Activated CD4-positive, alpha-beta T cell treated with anti-CD3 and anti-CD28 coated beads for 48 hours (primary cell): ENCODE results near the gene MAGEB5.
"Not testable (repeated sequence)": the region's sequence is repeated elsewhere in the genome, so short reads cannot be mapped to it uniquely, and the experiment has no call there.

ENCODE experiments used
- DNase-seq: peaks from one replicate; pipeline ENCODE4 v3.0.0-alpha.2; 2020

Gene MAGEB5, protein sequence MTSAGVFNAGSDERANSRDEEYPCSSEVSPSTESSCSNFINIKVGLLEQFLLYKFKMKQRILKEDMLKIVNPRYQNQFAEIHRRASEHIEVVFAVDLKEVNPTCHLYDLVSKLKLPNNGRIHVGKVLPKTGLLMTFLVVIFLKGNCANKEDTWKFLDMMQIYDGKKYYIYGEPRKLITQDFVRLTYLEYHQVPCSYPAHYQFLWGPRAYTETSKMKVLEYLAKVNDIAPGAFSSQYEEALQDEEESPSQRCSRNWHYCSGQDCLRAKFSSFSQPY

DNA sequence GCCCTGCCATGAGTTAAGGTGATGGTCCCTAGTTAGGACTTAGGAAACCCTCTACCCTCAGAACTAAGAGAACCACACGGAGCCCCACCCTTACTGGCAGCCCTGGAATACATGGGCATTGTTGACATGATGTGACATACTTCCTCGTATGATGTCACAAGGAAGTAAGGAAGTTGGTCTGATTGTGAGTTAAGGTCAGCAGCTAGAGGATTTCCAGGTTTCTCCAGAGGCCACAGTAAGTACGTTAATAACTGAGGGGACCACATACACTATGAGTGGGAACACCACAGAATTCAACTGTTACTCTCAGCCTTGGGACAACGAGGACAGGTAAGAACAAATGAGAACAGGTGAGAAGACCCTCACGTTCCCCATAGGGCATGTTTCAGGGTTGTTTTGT, at the start of gene MAGEB5:
Gene MAGEB5, plus strand, starts transcription at position 301 of the 400 bp plus-strand sequence. CDS start 1,133 bp downstream, outside the sequence.
- DNase-seq = no peak

DNA sequence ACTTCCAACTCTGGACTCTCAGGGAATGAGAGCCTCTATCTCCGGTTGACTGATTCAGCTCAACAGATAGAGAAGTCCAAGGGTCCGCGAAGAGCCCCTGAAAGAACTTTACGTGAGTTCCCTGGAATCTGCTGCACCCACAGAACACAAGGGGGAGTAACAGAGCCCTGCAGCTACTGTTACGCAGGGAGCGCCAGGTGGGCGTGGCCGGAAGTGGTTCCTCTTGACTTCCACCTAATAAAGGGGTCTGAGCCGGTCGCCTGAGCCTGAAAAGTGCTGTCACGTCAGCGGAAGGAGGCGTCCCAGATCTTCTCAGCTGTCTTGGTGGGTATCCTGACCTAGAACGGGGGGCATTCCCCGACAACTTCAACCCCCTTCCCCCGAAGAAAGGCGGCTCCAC, 23.8 kb upstream of the MAGEB5 start, which contains the start of gene MAGEB6:
Gene MAGEB6, plus strand, starts transcription at position 237 of the 400 bp plus-strand sequence. CDS start 1,407 bp downstream, outside the sequence.
- DNase-seq = no peak

DNA sequence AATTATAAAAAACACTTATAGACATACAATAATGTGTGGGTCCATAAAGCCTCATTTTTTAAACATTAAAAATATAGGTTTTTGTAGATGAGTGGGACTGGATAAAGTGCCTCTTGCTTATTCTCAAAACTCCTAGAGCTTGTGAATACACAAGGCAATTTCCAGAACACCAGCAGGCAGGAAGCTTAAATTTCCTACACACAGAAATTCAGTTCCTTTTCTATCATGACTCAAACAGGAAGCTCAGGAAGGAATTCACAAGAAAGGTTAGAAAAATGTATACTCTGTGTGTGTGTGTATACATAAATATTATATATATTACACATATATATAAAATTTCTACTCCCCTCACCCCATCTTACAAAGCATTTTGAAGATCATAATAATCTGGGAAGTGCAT, 12.4 kb upstream of the MAGEB5 start:
- DNase-seq = no peak

DNA sequence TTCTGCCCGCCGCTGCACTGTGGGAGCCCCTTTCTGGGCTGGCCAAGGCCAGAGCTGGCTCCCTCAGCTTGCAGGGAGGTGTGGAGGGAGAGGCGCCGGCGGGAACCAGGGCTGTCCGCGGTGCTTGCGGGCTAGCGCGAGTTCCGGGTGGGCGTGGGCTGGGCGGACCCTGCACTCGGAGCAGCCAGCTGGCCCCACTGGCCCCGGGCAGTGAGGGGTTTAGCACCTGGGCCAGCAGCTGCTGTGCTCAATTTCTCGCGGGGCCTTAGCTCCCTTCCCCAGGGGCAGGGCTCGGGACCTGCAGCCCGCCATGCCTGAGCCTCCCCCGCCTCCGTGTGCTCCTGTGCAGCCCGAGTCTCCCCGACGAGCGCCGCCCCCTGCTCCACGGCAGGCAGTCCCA, 11.3 kb upstream of the MAGEB5 start:
- not testable (repeated sequence) for DNase-seq

DNA sequence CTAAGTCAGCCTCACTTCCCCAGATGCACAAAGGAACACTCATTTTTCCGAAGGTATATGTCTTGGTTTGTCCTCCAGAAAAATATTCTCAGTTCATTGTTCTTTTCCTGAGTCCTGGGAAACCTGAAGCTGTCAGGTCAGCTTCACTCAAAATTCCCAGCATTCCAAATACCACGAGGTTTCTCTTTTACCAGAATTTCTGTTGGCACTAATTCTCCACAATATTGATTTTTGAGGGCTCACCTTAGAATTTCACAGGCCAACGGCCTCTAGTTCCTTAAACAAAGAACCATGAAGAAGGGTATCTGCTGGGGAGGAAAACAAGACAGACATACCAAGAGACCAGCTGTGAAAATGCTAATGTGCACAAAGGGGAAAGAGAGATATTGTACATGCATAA, 8.0 kb upstream of the MAGEB5 start:
- no peak for DNase-seq

DNA sequence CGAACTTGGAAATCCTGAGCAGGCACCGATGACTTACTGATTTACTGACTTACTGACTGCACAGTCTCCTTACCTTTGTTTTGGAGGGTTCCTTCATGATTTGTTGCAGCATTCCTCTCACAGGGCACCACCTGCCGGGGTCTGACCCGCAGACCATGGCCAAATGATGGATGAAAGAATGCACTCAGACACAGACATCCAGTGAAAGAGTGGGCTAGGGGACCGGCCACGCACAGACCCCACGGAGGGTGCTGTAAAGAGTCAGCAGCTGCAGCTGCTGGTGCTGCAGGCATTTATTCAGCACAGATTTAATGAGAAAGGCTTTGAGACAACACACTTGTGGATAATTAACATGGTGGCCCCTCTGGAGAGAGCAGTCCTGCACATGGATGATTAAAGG, 3.4 kb downstream of the MAGEB5 start:
- DNase-seq = no peak

DNA sequence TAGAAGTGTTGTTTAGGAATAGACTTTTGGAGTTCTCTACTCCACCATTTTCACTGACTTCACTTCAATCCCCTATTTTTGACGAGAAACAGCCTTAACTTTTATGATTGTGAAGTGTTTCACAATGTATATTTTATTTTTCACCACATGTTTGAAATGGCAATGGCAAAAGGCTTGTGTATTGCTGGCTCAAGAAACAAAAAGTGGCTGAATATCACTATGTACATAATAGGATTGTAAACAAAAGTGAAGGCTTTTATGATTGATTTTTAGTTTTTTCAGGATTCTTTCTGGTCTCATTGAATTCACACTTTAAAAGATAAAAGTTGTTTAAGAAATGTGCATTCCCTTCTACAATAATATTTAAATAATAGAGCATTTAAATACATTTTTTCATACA, 18.2 kb downstream of the MAGEB5 start:
- no peak for DNase-seq

DNA sequence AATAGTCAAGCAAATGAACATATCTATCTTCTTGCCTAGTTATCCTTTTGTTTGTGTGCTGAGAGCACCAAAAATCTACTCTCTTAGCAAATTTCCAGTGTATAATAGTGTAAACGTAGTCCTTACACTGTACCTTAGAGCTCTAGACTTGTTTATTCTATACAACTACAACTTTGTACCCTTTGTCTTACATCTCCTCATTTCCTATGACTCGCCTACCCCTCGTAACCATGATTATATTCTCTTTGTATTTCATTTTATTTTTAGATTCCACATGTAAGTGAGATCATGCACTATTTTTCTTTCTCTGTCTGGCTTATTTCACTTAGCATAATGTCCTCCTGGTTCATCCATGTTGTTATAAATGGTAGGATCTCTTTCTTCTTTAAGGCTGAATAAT, 37.6 kb downstream of the MAGEB5 start:
- DNase-seq = no peak

DNA sequence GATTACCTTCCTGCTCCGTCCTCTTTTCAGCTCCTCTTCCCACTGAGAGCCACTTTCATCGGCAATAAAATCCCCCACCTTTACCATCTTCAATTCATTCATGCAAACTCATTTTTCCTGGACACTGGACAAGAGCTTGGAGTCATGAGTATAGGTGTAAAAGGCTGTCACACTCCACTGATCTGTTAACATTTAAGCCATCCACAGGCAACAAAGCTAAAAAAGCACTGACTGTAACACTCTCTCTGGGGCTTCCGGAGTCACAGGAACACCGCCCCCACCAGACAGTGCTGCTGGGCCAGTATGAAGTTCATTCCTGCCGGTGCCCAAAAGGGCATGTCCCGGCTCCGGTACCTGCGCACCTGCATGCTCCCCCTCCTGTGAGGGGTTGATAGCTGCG, 38.5 kb downstream of the MAGEB5 start:
- DNase-seq = no peak

DNA sequence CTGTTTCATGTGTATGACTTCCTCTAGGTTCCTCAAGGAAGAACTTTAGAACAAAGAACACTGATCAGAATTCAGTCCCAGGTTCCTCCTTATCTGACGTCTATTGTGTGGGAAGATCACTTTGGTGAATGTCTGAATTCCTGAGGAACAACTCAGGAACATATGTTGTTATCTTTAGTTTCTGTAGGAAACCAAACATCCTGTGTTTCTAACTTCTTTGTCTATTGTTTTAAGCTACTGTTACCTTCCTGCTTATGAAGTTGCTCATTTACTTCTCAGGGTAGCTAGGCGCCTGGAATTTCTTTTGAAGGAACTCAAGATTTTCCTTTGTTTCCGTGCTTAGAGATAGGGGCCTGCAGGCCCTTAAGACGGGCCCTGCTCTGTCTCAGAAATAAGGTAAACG, 46.2 kb downstream of the MAGEB5 start:
- no peak for DNase-seq
